Smooth muscle cell (in vitro differentiated cells): ENCODE results near the gene JMJD1C. TPM values are rescaled to one million over a fixed set of nuclear protein-coding genes. Genes with fewer than 3 reads are reported as not detected.

Experiments used
- DNase-seq: peaks from one replicate; lab custom pipeline; 2025; ENCODE audit not compliant: unreplicated experiment; lab: John Stamatoyannopoulos, UW
- H2AFZ ChIP-seq: fragments of 200-600 bp; sonication (generic); 2 replicates; pipeline ENCODE4 v1.6.0; 2016; ENCODE audit warnings: antibody characterized with exemption, low read depth, mild to moderate bottlenecking
- H3F3A ChIP-seq: fragments of 200-600 bp; sonication (generic); 2 replicates; pipeline ENCODE4 v1.6.0; 2017; ENCODE audit warnings: antibody characterized with exemption, low read depth
- H3K27ac ChIP-seq: fragments of 200-600 bp; sonication (generic); 2 replicates; pipeline ENCODE4 v1.5.1; 2016; ENCODE audit warnings: low read depth, mild to moderate bottlenecking
- H3K27me3 ChIP-seq: fragments of 200-600 bp; sonication (generic); 2 replicates; pipeline ENCODE4 v1.6.1; 2016; ENCODE audit warnings: low read depth, mild to moderate bottlenecking
- H3K36me3 ChIP-seq: fragments of 200-600 bp; sonication (generic); 2 replicates; pipeline ENCODE4 v1.5.1; 2016; ENCODE audit warnings: low read depth
- H3K4me1 ChIP-seq: fragments of 200-600 bp; sonication (generic); 2 replicates; pipeline ENCODE4 v1.5.1; 2016; ENCODE audit warnings: low read depth
- H3K4me2 ChIP-seq: fragments of 200-600 bp; sonication (generic); 2 replicates; pipeline ENCODE4 v1.6.0; 2016; ENCODE audit warnings: mild to moderate bottlenecking
- H3K4me3 ChIP-seq: fragments of 200-600 bp; sonication (generic); 2 replicates; pipeline ENCODE4 v1.5.1; 2016; ENCODE audit warnings: mild to moderate bottlenecking
- H3K79me2 ChIP-seq: fragments of 200-600 bp; sonication (generic); 2 replicates; pipeline ENCODE4 v1.6.0; 2016; ENCODE audit warnings: low read depth, mild to moderate bottlenecking
- H3K9ac ChIP-seq: fragments of 200-600 bp; sonication (generic); 2 replicates; pipeline ENCODE4 v1.6.0; 2016; ENCODE audit warnings: low read depth
- H3K9me3 ChIP-seq: fragments of 200-600 bp; sonication (generic); replicated peaks from 2 replicates; pipeline ENCODE4 v1.5.1; 2016; ENCODE audit warnings: low read depth
- H4K20me1 ChIP-seq: fragments of 200-600 bp; sonication (generic); 2 replicates; pipeline ENCODE4 v1.6.0; 2016; ENCODE audit warnings: low read depth
- WGBS: methylation state at CpG from one replicate; pipeline ENCODE4 v1.1.7; 2016; ENCODE audit warnings: low lambda C conversion rate; 5-methylcytosine and 5-hydroxymethylcytosine counted together
- polyA plus RNA-seq: library from polyadenylated mRNA; unstranded; fragments of >200 nt; fragmentation: Nextera tagmentation; extraction: Ambion mirVana; gene quantifications from 2 replicates; pipeline ENCODE4 v1.2.1, GENCODE V29; 2016
- total RNA-seq: library from RNA; depleted of rRNA; stranded (reverse); fragments of >200 nt; gene quantifications from 2 replicates; pipeline ENCODE4 v1.2.3, GENCODE V29; 2014
- TF ChIP-seq, protein P1 (sequence below): fragments of 200-600 bp; sonication (generic); IDR thresholded peaks from 2 replicates; pipeline ENCODE4 v1.5.1; 2017; ENCODE audit warnings: borderline replicate concordance, mild to moderate bottlenecking, antibody characterized with exemption; ENCODE audit not compliant: insufficient read depth, poor library complexity, severe bottlenecking

Gene JMJD1C
- total and polyA plus RNA-seq, 2 experiments from 2014 or later: 28.5 to 132 TPM

DNA sequence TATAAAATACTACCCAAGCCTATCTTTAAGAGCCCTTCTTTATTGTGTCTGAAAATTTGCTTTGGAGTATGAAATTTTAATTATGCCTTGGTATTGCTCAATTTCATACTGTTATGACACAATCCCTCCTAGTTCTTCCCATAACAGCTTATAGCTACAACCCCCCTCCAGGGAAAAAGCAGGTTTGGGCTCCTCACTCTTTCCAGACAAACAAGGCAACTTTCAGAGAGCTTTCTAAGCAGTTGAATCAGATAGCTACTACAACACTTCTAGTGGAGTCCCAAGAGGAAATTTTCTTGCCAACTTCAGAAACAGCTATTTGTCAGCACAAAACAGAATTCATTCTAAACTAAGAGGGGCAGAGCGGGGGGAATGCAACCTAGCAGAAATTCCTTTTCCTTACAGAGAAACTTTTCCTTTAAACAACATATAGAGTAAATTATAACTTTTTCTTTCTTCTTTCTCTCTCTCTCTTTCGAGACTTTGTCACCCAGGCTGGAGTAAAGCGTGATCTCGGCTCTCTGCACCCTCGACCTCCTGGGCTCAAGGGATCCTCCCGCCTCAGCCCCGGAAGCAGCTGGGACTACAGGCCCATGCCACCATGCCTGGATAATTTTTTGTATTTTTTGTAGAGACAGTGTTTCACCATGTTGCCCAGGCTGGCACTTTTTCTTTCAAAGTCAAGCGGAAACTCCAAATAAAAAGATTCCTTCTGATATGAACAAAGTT is 26.0 kb upstream of the JMJD1C start:
- Histone ChIP-seq H3K27ac (peak overlapping the region; percentile 96), H3K9ac (peak overlapping the region; percentile 69), H3K4me2 (peak overlapping the region; percentile 81), H3K27me3 (no peaks in the 10 kb centered on the region), H3K79me2 (peaks cover 80% of the 10 kb centered on the region), H3K4me1 (peaks cover 15% of the 10 kb centered on the region), H3K9me3 (no peaks in the 10 kb centered on the region), H2AFZ (peak overlapping the region; percentile 59), H3K36me3 (no peaks in the 10 kb centered on the region), H3F3A (peaks cover 17% of the 10 kb centered on the region), H3K4me3 (peak overlapping the region; percentile 25), H4K20me1 (peaks cover 26% of the 10 kb centered on the region)
- no peak for DNase-seq
- WGBS: 41% methylated on average over 8 of the region's 8 CpGs
- TF ChIP-seq, protein P1, sequence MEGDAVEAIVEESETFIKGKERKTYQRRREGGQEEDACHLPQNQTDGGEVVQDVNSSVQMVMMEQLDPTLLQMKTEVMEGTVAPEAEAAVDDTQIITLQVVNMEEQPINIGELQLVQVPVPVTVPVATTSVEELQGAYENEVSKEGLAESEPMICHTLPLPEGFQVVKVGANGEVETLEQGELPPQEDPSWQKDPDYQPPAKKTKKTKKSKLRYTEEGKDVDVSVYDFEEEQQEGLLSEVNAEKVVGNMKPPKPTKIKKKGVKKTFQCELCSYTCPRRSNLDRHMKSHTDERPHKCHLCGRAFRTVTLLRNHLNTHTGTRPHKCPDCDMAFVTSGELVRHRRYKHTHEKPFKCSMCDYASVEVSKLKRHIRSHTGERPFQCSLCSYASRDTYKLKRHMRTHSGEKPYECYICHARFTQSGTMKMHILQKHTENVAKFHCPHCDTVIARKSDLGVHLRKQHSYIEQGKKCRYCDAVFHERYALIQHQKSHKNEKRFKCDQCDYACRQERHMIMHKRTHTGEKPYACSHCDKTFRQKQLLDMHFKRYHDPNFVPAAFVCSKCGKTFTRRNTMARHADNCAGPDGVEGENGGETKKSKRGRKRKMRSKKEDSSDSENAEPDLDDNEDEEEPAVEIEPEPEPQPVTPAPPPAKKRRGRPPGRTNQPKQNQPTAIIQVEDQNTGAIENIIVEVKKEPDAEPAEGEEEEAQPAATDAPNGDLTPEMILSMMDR: no peak

- H3K36me3 ChIP-seq: no peaks in the 10 kb centered on the region
- H3K4me2 ChIP-seq: no peak overlapping the region
- peaks cover 42% of the 10 kb centered on the region for H4K20me1 ChIP-seq
- H3F3A ChIP-seq: peaks cover 17% of the 10 kb centered on the region
- no peaks in the 10 kb centered on the region for H3K9me3 ChIP-seq
- peaks cover 27% of the 10 kb centered on the region for H3K4me1 ChIP-seq
- no peak overlapping the region for H2AFZ ChIP-seq
- TF ChIP-seq, protein P1: no peak
- no peaks in the 10 kb centered on the region for H3K27me3 ChIP-seq
- no peak for DNase-seq
- H3K4me3 ChIP-seq: no peak overlapping the region
- no peak overlapping the region for H3K27ac ChIP-seq
- WGBS: 100% methylated on average over 3 of the region's 3 CpGs
- H3K9ac ChIP-seq: no peak overlapping the region
- H3K79me2 ChIP-seq: peaks cover 80% of the 10 kb centered on the region
These were observed 24.1 kb upstream of the JMJD1C start for GRCh38 chr10:63489838-63490237.

GRCh38 chr10:63487990-63488389 is 22.2 kb upstream of the JMJD1C start:
- Histone ChIP-seq H3K9me3 (no peaks in the 10 kb centered on the region), H3K9ac (no peak overlapping the region), H3K27ac (no peak overlapping the region), H4K20me1 (peaks cover 58% of the 10 kb centered on the region), H2AFZ (no peak overlapping the region), H3K79me2 (peaks cover 81% of the 10 kb centered on the region), H3K4me1 (peaks cover 31% of the 10 kb centered on the region), H3K36me3 (no peaks in the 10 kb centered on the region), H3K4me3 (no peak overlapping the region), H3K27me3 (no peaks in the 10 kb centered on the region), H3K4me2 (no peak overlapping the region), H3F3A (peaks cover 17% of the 10 kb centered on the region)
- DNase-seq: no peak
- WGBS: 86% methylated on average over 3 of the region's 3 CpGs
- TF ChIP-seq, protein P1: no peak

DNA sequence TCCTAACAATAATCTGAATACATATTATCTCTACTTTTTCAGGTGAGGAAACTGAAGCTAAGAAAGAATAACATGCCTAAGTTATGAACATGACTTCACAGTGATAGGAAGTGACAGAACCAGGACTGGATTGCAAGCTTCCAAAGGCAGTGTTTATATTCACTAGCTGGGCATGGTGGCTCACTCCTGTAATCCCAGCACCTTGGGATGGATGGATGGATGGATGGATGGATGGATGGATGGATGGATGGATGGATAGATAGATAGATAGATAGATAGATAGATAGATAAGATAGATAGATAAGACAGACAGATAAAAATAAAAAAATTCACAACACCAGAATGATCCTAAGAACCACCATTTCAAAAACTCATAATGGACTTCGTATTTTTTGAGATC is 18.2 kb upstream of the JMJD1C start:
- WGBS: 100% methylated on average over 1 of the region's 1 CpG
- Histone ChIP-seq H3K27me3 (no peaks in the 10 kb centered on the region), H3K36me3 (no peaks in the 10 kb centered on the region), H3K4me2 (no peak overlapping the region), H3K9me3 (no peaks in the 10 kb centered on the region), H3K9ac (no peak overlapping the region), H4K20me1 (peaks cover 87% of the 10 kb centered on the region), H3K4me1 (peaks cover 15% of the 10 kb centered on the region), H3K79me2 (peaks cover 99% of the 10 kb centered on the region), H3K4me3 (no peak overlapping the region), H2AFZ (no peak overlapping the region), H3F3A (no peaks in the 10 kb centered on the region), H3K27ac (no peak overlapping the region)
- DNase-seq: no peak
- TF ChIP-seq, protein P1: no peak
